ENCODE measurements around the gene IL17F.

The IL17F gene

DNA sequence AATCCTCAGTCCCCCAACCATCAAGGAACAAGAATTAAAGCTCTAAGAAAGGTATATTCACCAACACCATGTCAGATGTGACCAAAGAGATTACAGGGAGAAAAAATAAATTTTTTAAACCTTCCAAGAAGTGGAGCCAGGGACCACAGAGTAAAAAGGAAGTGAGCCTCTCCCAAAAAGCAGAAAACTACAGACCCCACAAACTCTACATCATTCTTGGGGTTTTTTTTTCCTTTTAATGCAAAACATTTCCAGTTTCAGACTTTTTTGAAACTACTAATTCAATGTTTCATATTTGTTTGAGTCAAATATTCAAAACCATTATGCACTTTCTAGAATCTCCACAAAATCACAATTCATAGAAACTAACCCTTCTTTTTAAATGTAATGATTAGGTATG lies 6.8 kb upstream of the IL17F start:
- intact Hi-C loops (cut with DNase I) = no loop called here
- DNase-seq = no peak

DNA sequence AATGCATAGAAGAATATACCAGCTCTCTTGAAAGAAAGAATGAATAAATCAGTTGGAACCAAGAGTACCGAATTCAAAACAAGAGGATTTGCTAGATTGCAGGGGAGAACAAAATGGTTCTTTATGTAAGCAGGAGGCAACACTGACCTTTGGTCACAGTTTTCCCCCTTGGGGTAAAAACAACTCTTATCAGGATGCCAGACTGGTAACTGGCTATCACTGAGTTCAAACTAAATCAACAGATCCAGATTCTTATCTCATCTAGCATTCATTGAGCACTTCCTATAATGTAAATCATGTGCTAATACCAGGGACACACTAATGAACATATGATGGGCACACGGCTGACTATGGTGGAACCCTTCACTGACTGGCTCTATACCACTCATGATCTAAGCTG lies 4.8 kb upstream of the IL17F start:
- intact Hi-C loops (cut with DNase I) = no loop called here
- DNase-seq = no peak

DNA sequence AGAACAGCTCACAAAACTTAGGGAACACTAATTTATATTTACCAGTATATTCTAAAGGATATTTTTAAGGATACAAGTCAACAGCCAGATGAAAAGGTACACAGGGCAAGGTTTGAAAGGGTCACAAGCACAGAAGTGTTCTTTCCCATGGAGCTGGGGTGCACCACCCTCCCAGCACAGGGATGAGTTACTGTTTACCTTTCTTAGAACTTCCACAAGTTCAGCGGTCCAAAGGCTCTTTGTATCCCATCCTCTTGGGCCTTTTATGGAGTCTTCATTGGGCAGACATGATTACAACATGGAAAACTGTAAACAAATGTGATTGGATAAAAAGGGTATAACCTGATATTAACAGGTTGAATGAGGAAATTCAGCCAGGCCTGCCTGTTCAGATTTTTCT lies 1.1 kb upstream of the IL17F start:
- intact Hi-C loops (cut with DNase I) = no loop called here
- DNase-seq = no peak

DNA sequence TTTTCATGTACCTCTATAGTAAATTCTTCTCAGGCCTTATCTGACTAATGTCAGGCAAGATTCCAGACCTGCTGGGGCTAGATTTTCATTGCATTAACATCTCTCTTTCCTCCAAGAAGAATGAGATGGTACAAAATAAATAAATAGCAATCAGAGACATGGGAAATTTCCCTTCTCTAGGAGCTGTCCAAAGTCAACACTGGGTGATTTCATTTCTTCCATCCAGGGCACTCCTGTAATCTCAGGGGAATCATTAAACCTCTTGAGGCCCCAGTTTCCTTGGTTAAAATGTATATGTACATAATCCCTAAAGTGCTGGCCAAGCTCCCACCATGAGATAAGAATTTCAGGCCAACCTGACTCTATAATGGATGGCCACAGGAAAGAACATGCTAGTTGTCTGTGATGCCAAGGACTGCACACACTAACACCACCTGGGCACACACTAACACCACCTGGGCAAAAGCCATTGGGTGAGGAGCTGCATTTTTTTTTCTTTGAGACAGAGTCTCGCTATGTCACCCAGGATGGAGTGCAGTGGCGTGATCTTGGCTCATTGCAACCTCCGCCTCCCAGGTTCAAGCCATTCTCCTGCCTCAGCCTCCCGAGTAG lies 912 bp downstream of the IL17F start:
- intact Hi-C loops (cut with DNase I) = no loop called here

DNA sequence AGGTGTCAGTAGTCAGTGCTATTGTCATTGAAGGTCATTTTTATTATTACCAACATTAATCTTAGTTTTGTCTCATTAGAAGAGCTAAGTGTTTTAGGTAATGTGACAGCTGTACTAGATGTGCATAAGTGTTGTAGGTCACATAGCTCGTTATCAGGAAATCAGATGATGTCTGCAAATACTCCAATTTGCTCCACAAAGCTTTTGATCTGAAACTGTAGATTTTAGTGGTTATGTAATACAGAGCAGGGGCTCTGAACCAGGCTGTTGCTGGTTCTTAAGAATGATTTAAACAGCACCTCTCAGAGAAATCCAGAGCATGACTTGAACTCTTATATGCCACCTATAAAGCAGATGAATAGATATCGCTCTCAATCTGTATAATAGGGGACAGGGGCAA lies 2.5 kb downstream of the IL17F start:
- no peak for DNase-seq
- intact Hi-C loops (cut with DNase I) = no loop called here

More for the DNA sequence above, 912 bp downstream of the IL17F start:
- DNase-seq = no peak

DNA sequence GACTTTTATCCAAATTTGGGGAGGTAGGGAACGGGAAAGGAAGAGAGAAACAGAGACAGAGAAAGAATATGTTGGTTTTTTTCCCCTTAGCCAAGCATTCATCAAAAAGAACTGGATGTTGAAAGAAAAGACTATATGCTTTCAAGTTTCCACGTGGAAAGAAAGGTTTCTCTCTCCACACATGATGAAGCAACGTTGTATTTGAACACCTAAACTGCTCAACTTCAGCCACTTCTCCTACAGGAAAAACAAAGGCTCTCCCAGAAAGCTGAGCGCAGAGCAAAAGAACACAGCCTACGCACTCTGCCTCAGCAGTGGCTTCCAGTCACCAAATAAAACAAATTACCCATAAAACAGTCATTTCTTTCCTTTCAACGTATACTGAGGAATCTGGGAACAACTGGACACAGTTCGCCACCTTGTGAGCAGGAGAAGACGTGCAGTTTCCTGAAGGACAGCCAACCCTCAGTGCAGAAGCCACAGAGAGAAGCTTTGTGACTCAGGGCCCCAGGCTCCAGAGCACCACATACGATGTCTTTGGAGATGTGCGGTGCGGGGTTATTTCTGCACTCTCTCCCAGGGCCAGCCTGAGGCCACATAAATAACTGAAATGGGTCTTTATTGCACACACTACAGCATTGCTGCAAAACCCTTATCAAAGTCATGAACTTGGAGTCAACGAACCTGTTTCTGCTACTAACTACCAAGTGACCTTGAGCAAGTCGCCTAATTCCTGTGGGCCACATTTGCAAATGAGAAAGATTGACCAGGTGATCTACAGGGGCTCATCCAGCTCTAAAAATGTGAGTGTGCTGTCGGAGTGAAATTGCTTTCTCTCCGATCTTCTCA lies 10.1 kb downstream of the IL17F start:
- peak in 3 of 10 donors; percentile 2 to 61 (median 8) for DNase-seq
- intact Hi-C loops (cut with DNase I) = no loop called here

DNA sequence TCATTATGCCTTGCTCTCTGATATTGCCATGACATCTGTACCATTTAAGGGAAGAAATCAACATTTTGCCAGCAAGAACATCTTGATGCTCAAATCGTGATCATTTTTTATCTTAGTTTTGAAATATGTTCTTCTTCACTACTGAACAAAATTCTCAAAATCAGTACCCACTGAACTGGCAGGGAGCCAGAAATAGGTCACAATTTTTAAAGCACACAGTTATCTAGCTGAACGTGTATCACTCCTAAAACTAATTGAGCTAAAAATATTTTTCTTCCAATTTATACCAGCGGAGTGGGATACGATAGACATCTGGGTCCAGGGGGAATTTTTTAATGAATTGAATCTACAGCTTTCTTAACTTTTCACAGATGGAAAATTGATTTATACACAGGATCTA lies 11.3 kb downstream of the IL17F start:
- intact Hi-C loops (cut with DNase I) = no loop called here
- DNase-seq = no peak

DNA sequence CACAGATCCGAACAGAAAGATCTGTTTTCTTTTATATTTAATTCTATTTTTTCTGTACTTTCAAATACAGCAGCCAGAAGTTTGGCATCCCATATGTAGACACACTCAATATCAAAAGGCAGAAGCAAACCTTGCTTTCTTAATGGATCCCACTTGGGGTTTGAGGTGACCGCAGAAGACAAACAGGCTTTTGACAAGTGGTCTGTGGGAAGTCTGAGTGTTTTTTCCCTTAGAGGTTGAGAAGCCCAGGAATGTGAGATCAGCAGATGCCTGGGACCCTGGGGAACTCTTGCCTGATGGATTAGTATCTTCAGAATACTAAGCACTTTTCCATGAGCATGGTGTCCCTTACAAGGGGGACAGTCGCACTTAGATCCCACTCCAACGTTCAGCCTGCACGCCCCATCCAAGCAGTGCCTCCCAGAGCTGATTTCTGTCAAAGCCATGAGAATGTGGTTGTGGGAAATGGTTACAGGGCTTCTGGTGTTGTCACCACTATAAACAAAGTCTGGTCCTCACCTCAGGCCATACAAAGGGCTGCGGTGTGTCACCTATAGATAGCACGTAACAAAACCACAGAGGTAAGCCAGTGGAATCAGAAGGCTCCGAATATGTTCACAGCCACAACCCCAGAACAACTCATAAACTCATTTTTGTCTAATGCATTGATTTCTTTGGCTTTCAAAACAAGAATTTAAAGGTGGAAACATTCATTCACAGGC lies 12.7 kb downstream of the IL17F start:
- DNase-seq = no peak
- intact Hi-C loops (cut with DNase I) = no loop called here

DNA sequence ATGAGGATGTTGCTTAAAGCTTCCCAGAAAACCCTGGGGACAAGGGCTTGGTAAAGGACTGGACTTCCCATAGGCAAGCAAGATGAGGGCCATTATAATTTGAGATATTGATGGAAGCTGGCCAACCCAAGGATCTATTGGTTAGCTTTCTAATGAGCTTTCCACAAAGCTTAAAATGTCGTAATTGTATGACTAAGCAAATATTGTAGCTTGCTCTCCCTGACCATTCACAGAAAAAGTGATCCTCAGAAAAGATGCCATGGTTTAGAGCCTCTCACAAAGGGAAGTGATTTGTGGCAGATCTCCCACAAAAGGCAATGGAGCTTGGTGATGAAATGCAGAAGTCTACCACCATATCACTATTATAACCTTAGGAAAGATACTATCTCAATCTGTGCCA lies 13.6 kb downstream of the IL17F start:
- intact Hi-C loops (cut with DNase I) = no loop called here
- DNase-seq = no peak

DNA sequence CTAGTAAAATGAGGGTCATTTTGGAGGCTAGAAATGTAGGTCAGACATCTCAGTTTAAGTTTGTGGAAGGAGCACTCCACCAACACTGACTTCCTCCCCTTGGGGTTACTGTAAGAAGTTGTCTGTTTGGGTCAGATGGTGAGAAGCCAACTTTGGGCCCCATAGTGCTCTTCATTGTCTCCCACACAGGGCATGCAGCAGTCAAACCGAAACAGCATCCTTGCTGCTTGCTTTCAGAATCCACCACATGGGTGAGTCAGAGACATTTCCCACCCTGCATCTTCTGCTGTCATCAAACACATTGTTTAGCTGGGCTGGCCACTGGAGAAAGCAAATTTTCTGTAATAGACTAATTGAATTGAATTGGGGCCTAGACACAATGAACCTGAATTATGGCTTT lies 16.8 kb downstream of the IL17F start:
- intact Hi-C loops (cut with DNase I) = no loop called here
- DNase-seq = no peak

DNA sequence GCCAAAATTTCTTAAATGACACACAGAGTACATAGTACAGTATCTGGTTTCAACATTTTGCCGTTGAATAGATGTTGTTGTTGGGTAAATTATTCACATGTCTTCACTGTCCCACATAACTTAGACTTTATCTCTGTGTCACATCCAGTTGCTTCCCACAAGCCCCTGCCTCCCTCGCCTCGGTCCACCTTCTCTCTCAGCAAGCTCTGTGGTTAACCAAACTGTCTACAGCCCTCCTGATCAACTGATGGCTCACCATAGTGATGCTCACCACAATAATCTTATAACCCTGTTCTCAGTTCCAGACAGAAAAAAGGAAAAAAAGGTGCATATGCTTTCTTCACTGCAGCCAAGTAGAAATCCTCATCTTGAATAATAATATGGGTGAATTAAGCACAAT lies 23.0 kb downstream of the IL17F start:
- intact Hi-C loops (cut with DNase I) = no loop called here
- DNase-seq = no peak

DNA sequence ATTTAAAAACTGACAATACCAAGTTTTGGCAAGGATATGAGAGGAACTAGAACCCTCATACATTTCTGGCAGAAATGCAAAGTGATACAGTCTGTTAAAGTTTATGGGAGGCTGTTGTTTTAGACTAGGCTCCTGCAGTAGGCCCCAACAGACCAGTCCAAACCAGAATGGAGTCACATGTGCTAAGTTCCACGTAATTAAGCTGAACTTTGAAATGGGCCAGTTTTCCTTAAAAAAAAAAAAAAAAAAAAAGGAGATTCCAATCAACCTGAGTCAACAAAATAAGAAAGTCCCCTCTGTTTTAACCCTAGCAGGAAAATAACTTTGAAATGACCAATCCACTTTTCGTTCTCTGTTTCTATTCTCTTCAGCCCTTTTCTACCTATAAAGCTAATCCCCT lies 26.5 kb downstream of the IL17F start:
- intact Hi-C loops (cut with DNase I) = no loop called here
- no peak for DNase-seq

DNA sequence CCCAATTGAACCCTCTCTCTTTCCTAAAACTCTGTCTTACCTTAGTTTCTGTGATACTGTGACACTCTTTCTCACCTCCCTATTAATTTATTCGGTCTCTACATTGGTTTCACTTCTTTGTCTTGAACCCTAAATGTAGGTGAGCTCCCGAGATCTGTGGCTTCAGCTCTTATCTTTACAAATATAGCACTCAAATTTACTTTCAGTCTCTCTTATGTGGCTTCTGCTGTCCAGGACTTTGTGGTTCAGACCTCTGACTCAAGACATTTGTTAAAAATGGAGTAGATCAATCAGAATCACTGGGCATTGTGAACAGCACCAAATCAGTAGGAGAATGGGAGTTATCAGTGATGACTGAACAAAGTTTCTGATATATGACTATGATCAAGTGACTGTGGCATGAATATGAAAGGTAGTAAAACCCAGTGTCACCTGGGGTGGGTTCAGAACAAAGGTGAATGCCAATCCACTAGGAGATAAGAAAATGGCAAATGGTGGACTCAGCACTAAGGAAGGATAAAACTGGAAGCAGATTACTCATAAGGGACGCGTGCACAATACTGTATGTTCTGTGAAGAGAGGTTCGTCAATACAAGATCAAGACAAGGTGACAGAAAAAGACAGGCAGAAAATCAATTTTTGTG lies 27.2 kb downstream of the IL17F start:
- DNase-seq = no peak
- intact Hi-C loops (cut with DNase I) = no loop called here

DNA sequence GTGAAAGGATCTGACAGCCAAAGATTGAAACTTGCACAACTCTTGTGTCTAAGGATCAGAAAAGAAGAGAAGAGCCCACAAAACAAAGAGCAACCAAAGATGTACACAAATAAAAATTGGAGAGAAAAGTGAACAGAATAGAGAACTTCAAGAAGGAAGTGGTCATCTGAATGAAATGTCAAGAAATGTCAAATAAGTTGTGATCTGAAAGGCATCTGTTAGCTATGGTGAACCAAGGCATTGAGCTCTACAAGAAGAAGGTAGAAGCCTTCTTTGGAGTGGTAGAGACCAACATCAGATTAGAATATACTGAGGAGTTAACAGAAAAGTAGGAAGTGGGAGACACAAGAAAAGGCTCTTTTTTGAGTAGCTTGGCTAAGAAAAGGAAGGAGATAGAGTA lies 28.5 kb downstream of the IL17F start:
- intact Hi-C loops (cut with DNase I) = no loop called here
- DNase-seq = no peak

DNA sequence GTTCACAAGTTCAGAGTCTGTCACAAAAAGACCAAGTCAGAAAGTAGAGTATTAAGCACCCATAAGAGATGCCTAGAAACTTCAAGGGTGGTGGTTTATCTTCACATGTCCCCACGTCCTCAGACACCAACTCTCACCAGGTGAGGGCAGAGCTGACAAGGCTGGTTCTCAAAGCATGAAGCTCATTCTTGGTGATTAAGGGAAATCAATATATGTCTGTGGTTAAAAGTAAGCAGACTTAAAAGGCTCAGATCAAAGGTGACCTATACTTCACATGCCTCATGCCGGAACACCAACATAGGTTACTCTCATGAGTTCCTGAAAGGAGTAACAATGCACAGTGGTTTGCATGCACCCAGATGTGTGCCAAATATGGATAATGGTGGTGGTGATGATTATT lies 31.2 kb downstream of the IL17F start:
- no peak for DNase-seq
- intact Hi-C loops (cut with DNase I) = no loop called here

DNA sequence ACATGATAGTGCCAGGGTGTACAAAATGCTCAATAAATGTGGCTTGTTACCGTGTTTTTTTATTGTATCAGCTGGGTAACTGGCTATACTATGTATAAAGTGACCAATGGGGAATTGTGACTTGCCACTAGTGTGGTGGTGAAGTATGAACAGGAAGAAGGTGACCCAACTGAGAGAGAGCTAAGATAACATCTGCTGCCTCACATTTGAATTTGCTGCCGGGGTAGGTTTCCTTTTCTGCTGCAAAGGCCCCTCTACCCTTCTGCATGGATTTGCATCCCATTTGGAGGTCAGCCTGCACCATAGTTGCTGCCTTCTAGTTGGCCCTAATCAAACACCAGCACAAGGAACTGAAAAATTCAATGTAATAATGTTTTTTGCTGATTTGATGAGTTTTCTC lies 34.1 kb downstream of the IL17F start:
- no peak for DNase-seq
- intact Hi-C loops (cut with DNase I) = no loop called here

DNA sequence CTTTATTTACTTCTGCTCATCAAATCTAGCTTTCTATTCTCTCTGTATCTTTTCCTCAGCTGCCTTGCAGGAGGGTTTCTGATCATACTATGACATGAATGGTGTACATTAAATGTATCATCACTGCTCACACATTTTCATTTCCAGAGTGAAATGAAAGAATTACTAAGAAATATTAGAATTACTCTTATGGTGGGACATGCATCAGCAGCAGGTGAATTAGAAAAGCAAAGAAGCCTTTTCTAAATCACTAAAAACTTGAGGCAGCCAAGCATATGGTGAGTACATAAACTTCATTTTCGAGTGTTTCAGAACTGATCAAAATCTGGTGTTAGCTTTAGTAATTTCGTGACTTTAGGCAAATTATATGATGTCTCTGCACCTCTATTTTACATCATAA lies 34.5 kb downstream of the IL17F start:
- no peak for DNase-seq
- intact Hi-C loops (cut with DNase I) = no loop called here

DNA sequence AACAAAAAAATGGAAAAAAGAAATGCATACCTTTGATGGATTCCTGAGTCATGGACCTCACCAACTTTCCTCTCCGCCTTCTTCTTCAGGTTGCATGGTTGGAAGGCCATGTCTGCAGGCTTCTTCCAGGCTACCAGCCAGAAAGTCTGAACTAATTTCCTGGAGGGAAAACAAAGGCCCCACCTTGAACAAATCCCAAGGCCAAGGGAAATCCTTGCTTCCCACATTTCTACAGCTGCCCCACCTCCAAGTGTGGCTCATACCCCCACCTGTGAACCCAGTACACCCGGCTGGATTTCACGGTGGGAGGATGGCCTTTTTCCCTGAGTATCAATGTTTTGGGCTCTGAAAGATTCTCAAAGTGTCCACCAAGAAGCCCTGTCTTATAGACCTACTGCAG lies 35.7 kb downstream of the IL17F start:
- intact Hi-C loops (cut with DNase I) = no loop called here
- DNase-seq = no peak

DNA sequence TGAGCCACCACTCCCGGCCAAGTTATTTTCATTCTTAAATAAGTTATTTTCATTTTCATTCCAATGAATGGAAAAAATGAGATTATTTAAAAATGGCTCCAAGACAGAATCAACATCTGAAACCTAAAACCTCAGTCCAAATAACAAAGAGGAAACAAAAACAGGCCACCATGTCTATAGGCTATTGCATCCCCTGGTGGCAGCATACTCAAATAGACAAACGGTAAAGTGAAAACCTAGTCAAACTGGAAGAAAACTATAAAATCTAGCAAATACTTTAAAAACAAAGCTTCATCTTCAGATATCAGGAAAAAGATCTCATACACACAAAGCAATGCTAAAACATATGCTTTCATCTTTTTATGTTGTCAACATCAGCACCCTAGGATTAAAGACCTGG lies 37.2 kb downstream of the IL17F start:
- DNase-seq = no peak
- intact Hi-C loops (cut with DNase I) = no loop called here

DNA sequence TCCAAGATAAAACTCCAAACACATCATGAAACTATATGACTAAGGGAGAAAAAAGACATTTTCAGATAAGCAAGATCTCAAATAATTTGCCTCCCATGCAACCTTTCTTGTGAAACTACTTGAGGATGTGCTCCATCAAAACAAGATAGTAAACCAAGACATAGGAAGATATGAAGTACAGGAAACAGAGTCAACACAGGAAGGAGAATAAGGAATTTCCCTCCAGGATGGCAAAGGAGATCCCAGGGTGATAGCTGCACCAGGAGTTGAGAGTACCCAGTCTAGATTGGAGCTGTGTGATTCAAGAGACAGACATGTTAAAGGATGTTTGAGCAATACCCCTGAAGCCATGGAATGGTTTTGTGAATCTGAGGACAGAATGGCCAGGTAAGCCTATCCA lies 42.8 kb downstream of the IL17F start:
- intact Hi-C loops (cut with DNase I) = no loop called here
- DNase-seq = no peak

DNA sequence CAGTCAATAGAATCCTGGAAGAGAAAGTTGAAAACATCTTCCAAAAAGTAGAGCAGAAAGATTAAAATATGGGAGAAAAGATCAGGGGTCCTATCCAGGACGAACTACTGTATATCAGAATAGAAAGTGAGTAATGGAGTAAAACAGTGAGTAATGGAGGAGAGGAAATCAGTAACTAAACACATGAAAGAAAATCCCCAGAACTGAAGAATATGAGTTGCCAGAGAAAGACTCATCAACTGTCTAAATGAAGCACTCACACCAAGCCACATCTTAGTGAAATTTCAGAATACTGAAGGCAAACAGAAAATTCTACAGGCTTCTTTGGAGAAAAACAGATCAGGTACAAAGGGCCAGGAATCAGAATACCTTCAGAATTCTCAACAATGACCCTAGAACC lies 43.3 kb downstream of the IL17F start:
- intact Hi-C loops (cut with DNase I) = no loop called here
- no peak for DNase-seq
